Kidney tubule cell (primary cell): Measurements from ENCODE around the gene PHPT1.
"Not testable (repeated sequence)": the region's sequence is repeated elsewhere in the genome, so short reads cannot be mapped to it uniquely, and the experiment has no call there.

Experiments used
- DNase-seq: peaks from one replicate; pipeline ENCODE4 v3.0.0-alpha.2; 2018; ENCODE audit warnings: low spot score

The PHPT1 gene

DNA sequence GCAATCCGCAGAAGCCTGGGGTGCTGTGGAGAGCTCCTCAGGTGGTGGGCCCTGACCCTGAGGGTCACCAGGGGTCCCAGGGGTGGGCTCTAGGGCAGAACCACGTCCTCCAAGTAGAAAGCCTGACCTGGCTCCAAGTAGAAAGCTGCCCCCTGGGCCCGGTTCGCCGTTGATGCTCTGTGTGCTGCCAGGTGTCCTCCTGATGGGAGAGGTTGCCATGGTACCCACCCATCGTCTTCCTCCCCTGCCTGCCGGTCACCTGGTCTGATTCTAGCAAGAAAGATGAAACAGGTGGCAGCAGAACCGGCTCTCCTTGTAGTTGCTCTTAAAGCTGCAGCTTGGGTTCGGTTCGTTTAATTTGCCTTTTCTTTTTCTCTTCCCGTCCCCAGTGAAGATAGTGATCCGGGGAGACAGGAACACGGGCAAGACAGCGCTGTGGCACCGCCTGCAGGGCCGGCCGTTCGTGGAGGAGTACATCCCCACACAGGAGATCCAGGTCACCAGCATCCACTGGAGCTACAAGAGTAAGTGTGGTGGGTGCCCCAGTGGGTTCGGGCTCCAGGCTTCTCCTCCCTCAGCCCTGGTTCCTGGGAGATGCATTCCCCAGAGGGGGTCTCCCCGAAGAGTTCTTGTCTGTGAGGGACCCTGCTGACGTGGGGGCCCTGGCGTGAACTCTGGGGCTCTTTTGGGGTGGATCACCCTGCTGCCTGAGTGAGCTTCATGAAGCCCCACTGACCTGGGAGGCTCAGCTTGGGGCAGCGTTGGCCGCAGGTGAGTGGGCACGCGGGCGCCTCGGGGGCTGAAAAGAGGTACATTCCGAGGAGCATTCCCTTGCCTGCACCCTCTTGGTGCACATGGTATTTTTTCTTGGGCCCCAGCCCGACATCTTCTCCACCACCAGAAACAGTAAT, 25.8 kb upstream of the PHPT1 start:
- DNase-seq: no peak

DNA sequence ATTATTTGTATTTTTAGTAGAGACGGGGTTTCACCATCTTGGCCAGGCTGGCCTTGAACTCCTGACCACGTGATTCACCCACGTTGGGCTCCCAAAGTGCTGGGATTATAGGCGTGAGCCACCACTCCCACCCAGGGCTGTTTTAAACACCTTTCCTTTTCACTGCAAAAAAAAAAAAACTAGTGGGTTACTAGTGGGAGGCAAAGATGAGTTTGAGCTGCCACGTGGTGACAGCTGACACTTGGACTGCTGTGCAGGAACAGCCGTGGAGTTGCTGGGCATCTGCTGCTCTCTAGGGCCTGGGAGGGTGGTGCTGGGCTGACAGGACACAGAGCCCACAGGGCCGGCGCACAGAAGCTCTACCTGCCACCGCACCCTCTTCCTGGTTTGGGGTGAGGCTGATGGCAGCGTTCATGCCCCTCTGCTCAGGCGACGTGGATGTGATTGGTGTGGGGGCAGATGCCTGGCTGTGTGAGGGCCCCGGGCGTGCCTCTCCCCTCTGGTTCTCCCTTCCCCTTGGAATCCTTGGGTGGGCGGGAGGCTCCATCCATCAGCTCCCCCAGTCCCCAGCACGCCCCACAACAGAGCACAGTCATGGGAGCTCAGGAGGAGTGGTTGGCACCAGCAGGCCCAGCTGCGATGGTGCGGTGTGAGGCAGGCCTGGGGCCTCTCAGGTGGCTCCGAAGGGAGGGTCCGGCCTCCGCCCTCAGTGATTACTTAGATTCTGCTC, 24.5 kb upstream of the PHPT1 start:
- no peak for DNase-seq

- no peak for DNase-seq
These were observed 23.7 kb upstream of the PHPT1 start for GRCh38 chr9:136825295-136826187.

- no peak for DNase-seq
These were observed 23.0 kb upstream of the PHPT1 start for GRCh38 chr9:136826188-136826541.

GRCh38 chr9:136826703-136827582, 22.3 kb upstream of the PHPT1 start:
- no peak for DNase-seq

DNA sequence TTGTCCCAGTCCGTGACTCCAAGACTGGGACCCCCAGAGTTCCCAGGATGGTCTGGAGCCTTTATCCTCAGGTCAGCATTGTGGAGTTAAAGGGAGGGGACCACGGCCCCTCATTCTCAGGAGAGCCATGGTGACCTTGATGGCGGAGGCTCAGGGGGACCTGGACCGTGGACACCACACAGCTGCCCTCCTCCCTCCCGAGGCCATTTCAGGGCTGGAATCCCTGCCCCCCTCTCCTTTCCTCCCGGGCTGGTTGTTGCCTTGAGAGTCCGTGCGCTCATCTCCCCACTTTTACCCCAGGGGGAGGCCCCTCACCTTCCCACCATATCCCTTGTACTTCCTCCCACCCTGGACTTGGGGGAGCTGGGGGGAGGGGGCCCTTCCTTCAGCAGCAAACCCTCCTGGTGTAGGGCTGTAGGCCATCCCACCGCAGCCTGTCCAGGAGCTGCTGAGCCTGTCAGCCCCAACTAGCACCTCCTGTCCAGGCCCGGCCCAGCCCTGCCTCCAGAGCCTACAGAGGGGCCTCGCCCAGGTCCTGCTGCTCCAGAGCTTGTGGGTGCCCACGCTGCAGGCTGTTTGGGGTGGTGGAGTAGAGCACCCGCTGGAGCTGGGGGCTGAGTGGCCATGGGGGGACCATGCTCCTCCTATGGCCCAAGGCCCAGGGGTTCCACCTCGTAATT, 21.3 kb upstream of the PHPT1 start:
- DNase-seq: no peak

GRCh38 chr9:136828474-136829140, 20.6 kb upstream of the PHPT1 start:
- DNase-seq: no peak

DNA sequence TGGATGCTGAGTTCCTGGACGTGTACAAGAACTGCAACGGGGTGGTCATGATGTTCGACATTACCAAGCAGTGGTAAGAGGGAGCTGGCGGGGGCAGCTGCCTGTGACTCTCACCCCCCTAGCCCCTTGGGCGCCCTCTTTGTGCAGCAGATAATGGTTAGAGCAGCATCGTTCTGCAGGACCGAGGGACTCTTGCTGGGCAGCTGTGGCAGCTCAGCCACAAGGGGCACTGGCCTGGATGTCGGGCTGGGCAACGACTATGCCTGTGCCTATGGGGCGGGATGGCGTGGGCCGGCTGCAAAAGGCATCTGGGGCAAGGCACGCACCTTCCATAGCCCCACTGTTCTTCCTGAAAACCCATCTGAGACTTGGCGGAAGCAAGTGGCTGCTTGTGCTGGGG, 19.8 kb upstream of the PHPT1 start:
- DNase-seq: no peak

DNA sequence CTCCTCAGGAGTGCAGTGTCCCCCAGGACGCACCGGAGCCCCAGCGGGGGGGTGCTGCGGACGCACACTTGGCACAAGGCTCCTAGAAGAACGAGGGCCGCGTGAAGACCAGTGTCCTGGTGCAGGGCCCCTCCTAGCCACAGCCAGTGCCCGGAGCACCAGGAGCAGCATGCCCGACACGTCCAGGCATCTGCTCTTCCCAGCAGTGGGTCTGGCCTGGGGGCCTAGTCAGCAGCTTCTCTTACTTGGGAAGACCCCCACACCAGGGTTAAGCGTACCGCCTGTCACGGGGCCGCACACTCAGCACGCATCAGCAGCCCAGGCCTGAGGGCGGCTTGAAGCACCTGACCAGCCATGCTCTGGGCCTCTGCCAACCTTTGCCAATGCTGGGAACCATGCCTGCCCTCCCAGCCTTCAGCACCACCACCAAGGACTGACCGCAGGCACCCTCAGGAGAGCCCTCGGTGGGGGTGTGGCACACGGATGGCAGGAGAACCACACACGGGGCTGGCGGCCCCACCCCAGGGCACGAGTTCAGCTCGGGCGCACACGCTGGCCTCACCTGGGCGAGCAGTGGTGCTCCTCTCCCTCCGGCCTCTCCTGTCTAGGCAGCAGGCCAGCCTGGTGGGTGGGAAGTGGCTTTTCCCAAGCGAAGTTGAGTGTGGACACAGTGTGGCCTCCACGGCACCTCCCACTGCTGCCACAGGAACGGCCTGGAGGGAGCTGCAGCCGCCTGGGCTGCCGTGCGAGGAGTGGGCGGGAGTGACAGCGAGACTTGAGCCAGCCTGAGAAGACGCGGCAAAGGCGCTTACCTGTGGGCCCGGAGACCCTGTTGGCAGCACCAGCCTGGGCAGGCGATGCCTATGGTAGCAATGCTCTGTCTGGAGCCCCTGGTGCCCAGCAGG, 19.0 kb upstream of the PHPT1 start:
- DNase-seq: no peak

- DNase-seq: no peak
These were observed 18.0 kb upstream of the PHPT1 start for GRCh38 chr9:136831002-136831719.

- no peak for DNase-seq
These were observed 17.5 kb upstream of the PHPT1 start for GRCh38 chr9:136831720-136832104.

DNA sequence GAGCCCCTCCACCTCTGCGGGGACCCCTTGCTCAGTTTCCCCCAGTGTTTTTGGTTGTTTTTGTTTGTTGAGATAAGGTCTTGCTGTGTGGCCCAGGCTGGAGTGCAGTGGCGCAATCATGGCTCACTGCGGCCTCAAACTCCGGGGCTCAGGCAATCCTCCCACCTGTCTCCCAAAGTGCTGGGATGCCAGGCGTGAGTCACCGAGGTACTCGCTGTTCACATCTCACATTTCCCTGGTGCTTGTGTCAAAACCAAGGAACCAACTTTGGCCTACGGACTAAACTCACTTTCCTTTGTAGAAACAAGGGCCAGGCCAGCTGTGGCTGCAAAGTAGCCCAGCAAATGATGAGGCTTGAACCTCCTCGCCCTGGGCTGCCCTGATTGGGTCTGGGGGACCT, 16.6 kb upstream of the PHPT1 start:
- DNase-seq: no peak

- not testable (repeated sequence) for DNase-seq
These were observed 15.7 kb upstream of the PHPT1 start for GRCh38 chr9:136833381-136834048.

DNA sequence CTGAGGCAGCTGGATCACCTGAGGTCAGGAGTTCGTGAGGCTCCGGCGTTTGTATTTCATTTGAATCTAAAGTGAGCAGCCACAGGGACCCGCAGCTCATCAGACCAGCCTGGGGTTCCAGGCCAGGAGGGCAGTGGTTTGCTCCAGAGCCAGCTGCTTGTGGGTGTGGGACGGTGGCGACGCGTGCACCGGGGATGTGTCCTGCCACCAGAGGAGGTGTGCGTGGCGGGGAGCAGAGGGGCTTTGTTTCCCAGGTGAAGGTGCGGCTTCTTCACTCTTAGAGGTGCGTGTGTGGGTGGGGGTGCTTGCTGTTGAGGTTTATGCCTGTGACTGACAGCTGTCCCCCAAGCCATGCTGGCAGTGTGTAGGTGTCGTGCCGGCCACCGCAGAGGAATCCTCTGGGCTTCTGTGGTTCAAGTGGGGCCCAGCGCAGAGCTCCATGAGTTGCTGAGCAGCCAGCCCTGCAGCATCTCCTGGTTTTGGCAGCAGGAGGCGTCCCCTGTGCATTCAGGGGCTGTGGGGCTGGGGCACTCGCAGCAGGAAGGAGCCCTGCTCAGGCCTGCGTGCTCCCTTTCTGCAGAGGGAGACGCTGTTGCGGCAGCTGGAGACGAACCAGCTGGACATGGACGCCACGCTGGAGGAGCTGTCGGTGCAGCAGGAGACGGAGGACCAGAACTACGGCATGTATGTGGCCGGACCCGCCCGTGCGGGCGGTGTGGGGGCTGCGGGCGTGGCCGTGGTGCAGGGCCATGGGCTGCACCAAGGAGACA, 13.9 kb upstream of the PHPT1 start:
- DNase-seq: no peak

GRCh38 chr9:136835932-136836904, 13.0 kb upstream of the PHPT1 start:
- DNase-seq: no peak
